HG03025 (cell line): ENCODE data around the gene PCDH12.
"Not testable (repeated sequence)": the region's sequence is repeated elsewhere in the genome, so short reads cannot be mapped to it uniquely, and the experiment has no call there.

Source experiments
- ATAC-seq: cut with Tn5 transposase; IDR thresholded peaks from one replicate; pipeline ENCODE4 v1.9.1; 2021; ENCODE audit warnings: mild to moderate bottlenecking, moderate library complexity; ENCODE audit not compliant: unreplicated experiment, low FRiP score

Gene PCDH12

GRCh38 chr5:141941307-141941706, 16.7 kb downstream of the PCDH12 start:
- no peak for ATAC-seq

GRCh38 chr5:141940695-141941271, 17.2 kb downstream of the PCDH12 start:
- no peak for ATAC-seq

GRCh38 chr5:141935538-141935937, 22.5 kb downstream of the PCDH12 start:
- ATAC-seq = no peak

GRCh38 chr5:141934099-141934844, 23.7 kb downstream of the PCDH12 start:
- no peak for ATAC-seq

- no peak for ATAC-seq
Observed at GRCh38 chr5:141933151-141933550, 24.9 kb downstream of the PCDH12 start.

GRCh38 chr5:141931694-141932093, 26.3 kb downstream of the PCDH12 start:
- no peak for ATAC-seq

- no peak for ATAC-seq
Observed at GRCh38 chr5:141929398-141930058, 28.5 kb downstream of the PCDH12 start.

- no peak for ATAC-seq
Observed at GRCh38 chr5:141928051-141928450, 30.0 kb downstream of the PCDH12 start.

GRCh38 chr5:141926434-141926833, 31.6 kb downstream of the PCDH12 start:
- no peak for ATAC-seq

- peak; percentile 99 for ATAC-seq
Observed at GRCh38 chr5:141923448-141924313, 34.3 kb downstream of the PCDH12 start, which contains the start of gene DELE1. TSS of gene DELE1 (plus strand) at chr5:141923871. CDS start at chr5:141923942, 71 bp downstream.

- not testable (repeated sequence) for ATAC-seq
Observed at GRCh38 chr5:141922827-141923447, 35.1 kb downstream of the PCDH12 start.

GRCh38 chr5:141920771-141921170, 37.2 kb downstream of the PCDH12 start:
- ATAC-seq = no peak

- no peak for ATAC-seq
Observed at GRCh38 chr5:141919218-141920119, 38.5 kb downstream of the PCDH12 start.

GRCh38 chr5:141917760-141918159, 40.2 kb downstream of the PCDH12 start:
- ATAC-seq = no peak

- peak; percentile 62 for ATAC-seq
Observed at GRCh38 chr5:141916522-141916921, 41.5 kb downstream of the PCDH12 start.

GRCh38 chr5:141915881-141916336, 42.1 kb downstream of the PCDH12 start:
- ATAC-seq = no peak

- no peak for ATAC-seq
Observed at GRCh38 chr5:141914797-141915196, 43.2 kb downstream of the PCDH12 start.

- peak; percentile 47 for ATAC-seq
Observed at GRCh38 chr5:141914199-141914743, 43.7 kb downstream of the PCDH12 start.
